Left ventricle myocardium inferior (tissue), 1 donor: ENCODE results near the gene PTPRN2. TPM values are rescaled to one million over a fixed set of nuclear protein-coding genes. Genes with fewer than 3 reads are reported as not detected.

Experiments
- DNase-seq: peaks from one replicate; pipeline ENCODE4 v3.0.0-alpha.2; 2020
- H3K27ac ChIP-seq: fragments of 200-600 bp; replicated peaks from 2 replicates; pipeline ENCODE4 v1.8.0; 2021
- H3K27me3 ChIP-seq: fragments of 200-600 bp; 2 replicates; pipeline ENCODE4 v1.8.0; 2021; ENCODE audit warnings: low read depth
- H3K36me3 ChIP-seq: fragments of 200-600 bp; 2 replicates; pipeline ENCODE4 v1.8.0; 2021
- H3K4me1 ChIP-seq: fragments of 200-600 bp; 2 replicates; pipeline ENCODE4 v1.8.0; 2021
- H3K4me3 ChIP-seq: fragments of 200-600 bp; 2 replicates; pipeline ENCODE4 v1.8.0; 2021; ENCODE audit warnings: mild to moderate bottlenecking, moderate library complexity
- H3K9me3 ChIP-seq: fragments of 200-600 bp; replicated peaks from 2 replicates; pipeline ENCODE4 v1.8.0; 2021
- CTCF ChIP-seq: fragments of 200-600 bp; IDR thresholded peaks from 2 replicates; pipeline ENCODE4 v1.8.0; 2021; ENCODE audit warnings: antibody characterized with exemption, mild to moderate bottlenecking, borderline replicate concordance
- intact Hi-C: fragments of 100-400 bp; cut with micrococcal nuclease; formaldehyde crosslinking; loops from one replicate; pipeline ENCODE4 v1.11.0; 2022
- total RNA-seq: library from RNA; stranded (reverse); fragmentation: NEBNext Ultra II Directional; extraction: Animal tissue kit (Norgen Biotek cat#: 25700); gene quantifications from one replicate; pipeline ENCODE4 v1.2.1, GENCODE V29; 2021
- donor health status: DM: no; HTN: yes; CAD: no; lungs with severe emphysema.

The PTPRN2 gene
- total RNA-seq, 1 donor from 2014 or later, result 1.3 TPM

- no peak overlapping the region for H3K4me3 ChIP-seq
- H3K9me3 ChIP-seq, result no peaks in the 10 kb centered on the region
- no peaks in the 10 kb centered on the region for H3K36me3 ChIP-seq
- intact Hi-C loops, result no loop called here
- no peak overlapping the region for H3K27ac ChIP-seq
- peaks cover 8% of the 10 kb centered on the region for H3K27me3 ChIP-seq
- H3K4me1 ChIP-seq, result no peaks in the 10 kb centered on the region
- DNase-seq, result no peak
- TF ChIP-seq CTCF, result no peak
Observed at GRCh38 chr7:157560258-157560654, 1027.4 kb downstream of the PTPRN2 start.

GRCh38 chr7:157559596-157560257, 1027.9 kb downstream of the PTPRN2 start:
- H3K4me3 ChIP-seq, result no peak overlapping the region
- no peak for DNase-seq
- TF ChIP-seq CTCF, result no peak
- H3K27ac ChIP-seq, result no peak overlapping the region
- no peaks in the 10 kb centered on the region for H3K4me1 ChIP-seq
- H3K36me3 ChIP-seq, result no peaks in the 10 kb centered on the region
- intact Hi-C loops, result no loop called here
- H3K9me3 ChIP-seq, result no peaks in the 10 kb centered on the region
- peaks cover 8% of the 10 kb centered on the region for H3K27me3 ChIP-seq

GRCh38 chr7:157558875-157559595, 1028.6 kb downstream of the PTPRN2 start:
- TF ChIP-seq CTCF, result no peak
- intact Hi-C loops, result no loop called here
- H3K9me3 ChIP-seq, result no peaks in the 10 kb centered on the region

GRCh38 chr7:157558516-157558874, 1029.1 kb downstream of the PTPRN2 start:
- H3K4me3 ChIP-seq, result no peak overlapping the region
- no peaks in the 10 kb centered on the region for H3K4me1 ChIP-seq
- no peak for DNase-seq
- intact Hi-C loops, result no loop called here
- H3K9me3 ChIP-seq, result no peaks in the 10 kb centered on the region
- H3K27ac ChIP-seq, result no peak overlapping the region
- H3K27me3 ChIP-seq, result peaks cover 8% of the 10 kb centered on the region
- no peak for TF ChIP-seq CTCF
- no peaks in the 10 kb centered on the region for H3K36me3 ChIP-seq

More at GRCh38 chr7:157558875-157559595, 1028.6 kb downstream of the PTPRN2 start:
- no peaks in the 10 kb centered on the region for H3K4me1 ChIP-seq
- DNase-seq, result no peak
- no peak overlapping the region for H3K27ac ChIP-seq
- no peaks in the 10 kb centered on the region for H3K36me3 ChIP-seq
- peaks cover 8% of the 10 kb centered on the region for H3K27me3 ChIP-seq
- H3K4me3 ChIP-seq, result no peak overlapping the region

- Histone ChIP-seq H3K9me3 (no peaks in the 10 kb centered on the region), H3K4me1 (no peaks in the 10 kb centered on the region), H3K36me3 (no peaks in the 10 kb centered on the region), H3K27ac (no peak overlapping the region), H3K4me3 (no peak overlapping the region), H3K27me3 (peaks cover 8% of the 10 kb centered on the region)
- DNase-seq, result no peak
- intact Hi-C loops, result no loop called here
- no peak for TF ChIP-seq CTCF
Observed at GRCh38 chr7:157558061-157558460, 1029.6 kb downstream of the PTPRN2 start.
